ENCODE data around the gene VDAC1.
A peak's percentile ranks its signal among the peaks of the same experiment; 100 is the strongest.
"Not testable (repeated sequence)": the region's sequence is repeated elsewhere in the genome, so short reads cannot be mapped to it uniquely, and the experiment has no call there.

Gene VDAC1

DNA sequence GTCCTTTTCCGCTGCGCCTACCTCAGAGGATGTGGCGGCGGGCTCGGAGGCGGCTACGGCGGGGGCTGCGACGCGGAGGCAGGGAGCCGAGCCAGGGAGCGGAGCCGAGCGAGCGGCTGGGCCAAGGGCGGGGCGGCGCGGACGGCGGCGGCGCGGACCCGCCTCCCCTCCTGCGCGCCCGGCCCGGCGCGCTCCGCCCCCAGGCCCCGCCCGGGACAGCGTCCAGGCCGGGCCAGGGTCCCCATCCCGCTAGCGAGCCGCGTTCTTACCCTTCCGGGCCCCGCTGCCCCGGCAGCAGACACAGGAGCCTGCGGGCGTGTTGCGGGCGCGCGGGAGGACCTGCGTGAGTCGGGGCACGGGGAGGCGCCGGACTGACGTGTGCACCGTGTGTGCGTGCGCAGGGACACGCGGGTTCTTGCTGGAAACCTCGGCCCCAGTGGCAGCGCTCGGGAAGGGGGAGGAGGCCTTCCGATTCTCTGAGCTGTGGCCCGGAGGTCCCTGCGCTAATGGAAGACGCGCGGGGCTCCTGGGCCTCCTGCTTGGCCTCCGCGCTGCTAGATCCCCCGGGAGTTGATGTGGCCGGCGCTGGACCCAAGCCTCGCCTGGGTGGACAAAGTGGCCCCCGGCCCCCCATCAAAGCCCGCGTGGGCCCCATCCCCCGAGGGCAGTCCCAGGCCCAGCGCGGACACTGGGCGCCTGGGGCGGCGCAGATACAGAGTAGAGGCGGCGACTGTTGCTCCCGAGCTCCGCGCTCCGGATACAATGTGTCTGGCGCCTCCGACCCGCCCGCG is at the start of gene VDAC1:
VDAC1 (minus strand) TSS at position 350 of the 791 bp plus-strand sequence. CDS start 11,963 bp downstream, outside the sequence.
- peak; percentile 72 for DNase-seq

DNA sequence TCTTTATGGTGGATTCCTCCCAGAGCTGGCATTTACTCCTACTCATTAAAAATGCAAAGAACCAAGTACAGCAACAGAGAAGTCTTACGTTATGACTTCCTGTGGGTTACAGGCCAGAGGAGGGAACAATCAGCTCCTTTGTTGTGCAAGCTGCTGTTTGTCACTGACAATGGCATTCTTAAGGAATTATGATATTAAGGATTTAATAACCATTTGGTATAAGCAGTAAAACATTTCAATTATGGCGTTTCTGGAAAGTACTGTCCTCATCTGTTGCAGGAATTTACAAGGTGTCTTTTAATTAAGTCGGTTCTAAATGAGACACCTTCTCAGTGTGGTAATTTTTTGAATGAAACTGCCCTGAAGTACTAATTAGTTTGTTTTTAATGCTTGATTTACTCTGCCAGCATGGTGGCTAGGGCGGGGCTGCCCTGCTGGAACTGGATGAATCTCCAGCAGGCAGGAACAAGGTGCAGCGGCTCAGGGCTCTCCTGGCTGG is 49.1 kb upstream of the VDAC1 start:
- peak; percentile 43 for DNase-seq

GRCh38 chr5:134053314-134053839 is 48.6 kb upstream of the VDAC1 start:
- no peak for DNase-seq

DNA sequence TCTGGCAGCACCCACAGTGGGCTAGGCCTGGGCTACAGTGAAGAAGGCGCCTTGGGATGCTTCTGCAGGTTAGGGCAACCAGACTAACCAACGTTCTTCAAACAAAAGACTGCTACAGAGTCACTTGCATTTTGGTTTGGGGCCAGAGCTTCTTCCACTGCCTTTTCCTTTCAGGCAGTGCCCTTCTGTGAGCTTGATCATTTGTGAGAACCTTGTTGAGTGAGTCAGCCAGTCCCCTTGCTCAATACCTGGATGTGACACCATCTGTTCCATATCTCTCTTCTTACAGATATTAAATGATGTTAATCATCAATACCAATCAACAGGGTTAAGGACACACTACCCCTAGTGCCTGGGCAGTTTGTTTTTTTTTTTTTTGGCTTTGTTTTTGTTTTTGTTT is 46.5 kb upstream of the VDAC1 start:
- DNase-seq = no peak

DNA sequence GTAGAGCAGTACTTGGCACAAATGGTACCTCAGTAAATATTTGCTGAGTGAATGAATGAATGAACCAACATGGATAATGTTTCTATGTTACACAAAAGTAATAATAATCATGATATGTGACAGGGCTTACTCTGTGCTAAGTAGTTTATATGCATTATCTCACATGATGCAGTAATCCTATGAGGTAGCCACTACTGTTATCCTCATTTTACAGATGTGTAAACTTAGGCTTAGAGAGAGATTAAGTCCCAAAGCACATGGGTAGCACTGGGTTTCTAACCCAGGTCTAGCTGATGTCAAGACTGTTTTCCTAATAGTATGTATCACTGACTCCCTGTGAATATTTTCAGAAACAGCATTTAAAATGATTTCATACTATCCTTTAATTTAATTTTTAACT is 44.1 kb upstream of the VDAC1 start:
- DNase-seq = no peak

DNA sequence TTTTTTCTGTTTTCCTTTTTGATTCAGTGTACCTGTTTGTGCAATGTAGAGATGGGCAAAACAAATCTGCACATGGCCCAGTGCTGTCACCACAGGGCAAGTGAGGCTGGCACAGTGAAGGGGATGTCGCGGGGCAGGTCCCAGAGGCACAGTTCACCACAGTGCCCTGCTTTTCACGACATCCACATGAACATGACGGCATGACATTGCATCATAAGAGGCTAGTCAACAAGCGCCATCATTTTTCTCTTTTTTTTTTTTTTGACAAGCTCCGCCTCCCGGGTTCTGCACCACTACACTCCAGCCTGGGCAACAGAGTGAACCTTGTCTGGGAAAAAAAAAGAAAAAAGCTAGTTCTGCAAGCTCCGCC is 42.9 kb upstream of the VDAC1 start:
- no peak for DNase-seq

DNA sequence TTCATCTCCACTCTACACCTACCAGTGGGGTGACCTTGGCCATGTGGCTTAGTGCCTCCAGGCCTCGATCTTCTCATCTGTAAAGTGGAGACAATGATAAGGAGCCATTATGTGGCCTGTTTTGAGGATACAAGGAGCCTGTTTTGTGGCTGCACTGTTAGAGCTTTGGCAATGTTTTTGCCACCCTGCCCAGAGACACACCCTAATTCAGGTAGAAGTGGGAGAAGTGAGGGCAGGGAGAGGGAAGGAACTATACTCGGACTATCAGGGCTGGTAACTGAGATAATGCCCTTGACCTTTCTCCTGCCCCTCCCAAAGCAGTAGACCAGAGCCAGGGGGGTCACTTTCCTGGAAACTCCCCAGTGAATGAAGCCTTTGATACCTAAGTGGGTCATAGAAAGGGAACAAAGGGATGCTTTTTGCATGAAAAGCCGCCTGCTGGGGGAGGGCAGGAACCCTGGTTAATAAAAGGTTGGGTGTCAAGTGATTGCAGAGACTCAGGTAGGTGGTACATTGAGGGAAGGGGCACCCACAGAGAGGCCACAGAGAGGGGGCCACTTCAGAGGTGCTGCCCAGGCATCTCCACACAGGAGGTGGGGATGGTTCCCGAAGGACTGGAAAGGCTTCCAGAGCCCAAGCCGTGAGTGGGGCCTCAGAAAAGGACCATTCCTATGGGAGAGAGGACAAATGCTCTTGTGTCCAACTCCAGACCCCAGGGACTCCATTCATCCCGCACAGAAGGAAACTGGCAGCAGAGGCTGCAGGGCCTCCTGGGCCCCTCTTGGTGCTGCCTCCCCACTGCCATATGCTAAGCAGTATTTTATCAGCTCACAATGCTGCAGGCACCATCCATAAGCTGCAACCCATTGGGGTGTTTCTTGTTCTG is 42.3 kb upstream of the VDAC1 start:
- DNase-seq = peak; percentile 67

DNA sequence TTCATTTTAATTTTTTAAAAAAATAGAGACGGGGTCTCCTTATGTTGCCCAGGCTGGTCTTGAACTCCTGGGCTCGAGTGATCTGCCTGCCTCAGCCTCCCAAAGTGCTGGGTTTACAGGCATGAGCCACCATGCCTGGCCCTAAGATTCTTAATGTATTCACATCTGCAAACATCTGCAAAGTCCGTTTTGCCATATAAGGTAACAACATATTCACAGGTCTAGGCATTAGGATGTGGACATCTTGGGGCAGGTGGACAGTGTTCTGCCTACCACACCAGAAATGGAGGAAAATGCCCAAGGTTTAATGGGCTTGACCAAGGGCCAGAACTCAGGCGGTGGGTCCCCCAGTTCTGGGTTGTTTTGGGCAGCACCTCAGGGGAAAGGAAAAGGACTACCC is 41.6 kb upstream of the VDAC1 start:
- no peak for DNase-seq

- no peak for DNase-seq
These were observed 39.3 kb upstream of the VDAC1 start for GRCh38 chr5:134043793-134044792.

DNA sequence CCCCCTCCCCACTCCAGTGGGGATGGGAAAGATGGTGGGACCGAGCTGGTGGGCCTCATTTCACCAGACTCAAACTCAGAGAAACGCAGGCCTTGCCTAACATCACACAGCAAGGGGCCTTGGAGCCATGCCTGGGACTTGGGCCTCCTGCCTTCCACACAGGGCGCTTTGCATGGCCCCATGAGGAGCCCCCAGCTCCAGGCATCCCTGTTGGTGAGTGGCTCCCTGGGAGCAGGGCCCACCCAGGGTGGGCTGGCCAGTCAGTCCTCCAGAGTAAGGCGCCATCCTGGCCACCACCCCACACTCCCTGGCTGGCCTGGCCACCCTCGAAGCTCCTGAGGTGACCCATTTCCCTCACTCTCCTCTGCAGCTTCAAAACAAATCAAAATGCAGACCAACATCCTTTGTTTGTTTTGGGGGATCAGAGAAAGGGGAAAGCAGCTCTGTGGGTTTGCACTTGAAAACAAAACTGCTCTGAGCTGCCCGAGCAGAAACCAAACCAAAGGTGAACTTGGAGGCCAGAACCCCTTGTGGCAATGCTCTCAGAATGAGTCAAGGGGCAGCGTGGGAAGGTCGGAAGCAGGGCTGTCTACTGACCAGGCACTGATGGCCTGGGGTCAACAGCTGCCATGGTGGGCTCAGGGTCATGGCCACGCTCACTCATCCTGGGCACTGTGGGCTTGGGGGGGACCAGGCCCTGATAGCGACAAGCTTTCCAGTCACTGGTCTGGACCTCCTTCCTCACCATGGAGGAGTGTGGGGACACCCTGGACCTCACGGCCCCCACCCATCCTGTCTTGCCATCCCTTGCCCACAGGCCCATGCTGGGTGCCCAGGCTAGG is 37.0 kb upstream of the VDAC1 start:
- no peak for DNase-seq

GRCh38 chr5:134038138-134038537 is 33.4 kb upstream of the VDAC1 start:
- DNase-seq = peak; percentile 17

- DNase-seq = no peak
These were observed 32.4 kb upstream of the VDAC1 start for GRCh38 chr5:134037160-134037559.

GRCh38 chr5:134034326-134034725 is 29.6 kb upstream of the VDAC1 start:
- DNase-seq = no peak

GRCh38 chr5:134030303-134030964 is 25.7 kb upstream of the VDAC1 start:
- DNase-seq = not testable (repeated sequence)

DNA sequence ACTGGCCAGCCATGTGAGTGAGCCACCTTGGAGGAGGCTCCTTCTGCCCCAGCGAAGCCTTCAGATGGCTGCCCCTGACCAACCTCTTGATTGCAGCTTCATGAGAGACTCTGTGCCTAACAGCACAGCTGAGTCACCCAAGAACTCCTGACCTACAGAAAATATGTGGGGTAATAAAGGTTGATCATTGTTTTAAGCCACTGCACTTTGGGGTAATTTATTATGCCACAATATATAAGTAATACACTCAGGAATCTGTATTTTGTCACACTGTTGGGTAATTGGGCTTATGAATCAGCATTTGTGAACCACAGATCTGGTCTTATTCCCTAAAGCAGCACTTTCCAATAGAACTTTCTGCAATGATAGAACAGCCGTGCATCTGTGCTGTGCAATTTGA is 24.4 kb upstream of the VDAC1 start:
- no peak for DNase-seq

DNA sequence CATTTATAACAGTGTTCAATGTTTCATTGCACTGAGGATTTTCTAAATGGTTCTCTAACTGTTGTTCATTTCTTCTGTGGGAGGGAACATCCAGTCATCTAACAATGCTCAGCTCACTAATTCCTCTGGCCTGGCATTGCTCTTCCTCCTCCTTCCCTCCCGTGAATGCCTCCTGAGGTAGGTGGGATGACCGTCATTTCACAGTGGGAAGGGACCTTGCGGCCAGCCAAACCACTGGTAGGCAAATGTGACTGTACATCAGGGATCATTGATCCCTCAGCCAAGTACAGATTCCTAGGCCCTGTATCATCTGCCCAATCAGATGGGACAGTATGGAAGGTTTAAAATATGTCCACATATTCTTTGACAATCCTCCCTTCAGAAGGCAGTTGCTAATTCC is 23.7 kb upstream of the VDAC1 start:
- DNase-seq = no peak

- no peak for DNase-seq
These were observed 22.5 kb upstream of the VDAC1 start for GRCh38 chr5:134027288-134027615.

DNA sequence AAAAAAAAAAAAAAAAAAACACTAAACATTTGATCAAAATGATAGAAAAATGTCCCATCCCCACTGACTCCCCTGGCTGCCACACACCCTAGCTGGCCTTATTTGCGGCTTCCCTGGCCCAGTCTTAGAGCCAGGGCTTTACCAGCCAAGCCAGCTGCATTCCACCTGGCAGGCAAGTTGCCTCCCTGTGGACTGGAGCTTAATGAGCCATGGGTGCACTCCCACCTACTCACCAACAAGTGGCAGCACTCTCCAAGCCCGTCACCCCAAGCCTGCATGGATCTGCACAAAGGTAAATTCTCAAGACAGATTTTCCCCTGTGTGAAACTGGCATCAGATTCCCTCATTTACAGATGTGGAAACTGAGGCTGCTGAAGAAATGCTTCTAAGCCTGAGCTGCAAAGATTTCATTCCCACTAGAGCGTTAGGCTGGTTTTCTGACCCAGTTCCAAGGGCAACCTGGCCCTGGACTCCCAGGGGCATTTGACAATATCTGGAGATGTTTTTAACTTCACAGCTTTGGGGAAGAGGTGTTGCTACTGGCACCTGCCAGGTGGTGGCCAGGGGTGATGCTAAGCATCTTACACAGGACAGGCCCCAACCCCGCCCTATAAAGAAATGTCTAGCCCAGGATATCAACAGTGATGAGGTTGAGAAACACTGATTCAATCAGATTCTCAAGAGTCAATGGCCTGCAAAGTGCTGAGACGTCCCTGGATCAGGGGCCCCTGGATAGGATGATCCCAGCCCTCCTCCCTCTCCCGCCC is 21.9 kb upstream of the VDAC1 start:
- peak; percentile 69 for DNase-seq

GRCh38 chr5:134025786-134026185 is 21.0 kb upstream of the VDAC1 start:
- no peak for DNase-seq

GRCh38 chr5:134024811-134025210 is 20.0 kb upstream of the VDAC1 start:
- no peak for DNase-seq

All from NCI-H146 (cell line).